Gastroesophageal sphincter (tissue), 4 donors: Measurements from ENCODE around the gene TTC7B. TPM values are rescaled to one million over a fixed set of nuclear protein-coding genes. Genes with fewer than 3 reads are reported as not detected.

Source experiments
- ATAC-seq: fragments of 150-250 bp; one replicate; pipeline ENCODE4 v1.9.1; 2016; ENCODE audit warnings: mild to moderate bottlenecking, moderate library complexity
- H3K27ac ChIP-seq, 4 donors: fragments of 200-600 bp; sonication (generic) in 3 of 4; 1 replicate in 3 of 4; 2 replicates in 1 of 4; pipeline ENCODE4 v1.5.1; 2016 to 2019
- H3K27me3 ChIP-seq: fragments of 200-600 bp; sonication (generic); one replicate; pipeline ENCODE4 v1.5.1; 2019
- H3K36me3 ChIP-seq, 2 donors: fragments of 200-600 bp; sonication (generic); one replicate each; pipeline ENCODE4 v1.5.1; 2019; ENCODE audit warnings: control low read depth in 1 of 2
- H3K4me1 ChIP-seq, 3 donors: fragments of 200-600 bp; sonication (generic); 1 replicate in 2 of 3; 2 replicates in 1 of 3; pipeline ENCODE4 v1.5.1; 2016 to 2019; ENCODE audit warnings: control low read depth in 2 of 3
- H3K4me3 ChIP-seq, 2 donors: fragments of 200-600 bp; sonication (generic); one replicate each; pipeline ENCODE4 v1.5.1; 2019; ENCODE audit warnings: mild to moderate bottlenecking in 1 of 2, moderate library complexity in 1 of 2
- H3K9me3 ChIP-seq, 3 donors: fragments of 200-600 bp; sonication (generic); one replicate each; pipeline ENCODE4 v1.5.1; 2017 to 2019; ENCODE audit warnings: control low read depth in 2 of 3
- CTCF ChIP-seq, 4 experiments: fragments of 200-600 bp in 2 of 4; fragments of 450-650 bp in 2 of 4; sonication (generic) in 1 of 4; IDR thresholded peaks; one replicate each; pipeline ENCODE4 v1.5.1; 2017 to 2019; ENCODE audit warnings: antibody characterized with exemption in 4 of 4, mild to moderate bottlenecking in 2 of 4, moderate library complexity in 2 of 4
- EP300 ChIP-seq: sonication (generic); formaldehyde crosslinking; IDR thresholded peaks from one replicate; pipeline ENCODE4 v1.6.1; 2017; ENCODE audit warnings: antibody characterized with exemption, mild to moderate bottlenecking
- POLR2A ChIP-seq, 2 donors: fragments of 450-650 bp; IDR thresholded peaks; one replicate each; pipeline ENCODE4 v1.6.1; 2017; ENCODE audit warnings: antibody characterized with exemption in 2 of 2, mild to moderate bottlenecking in 2 of 2, moderate library complexity in 1 of 2
- POLR2AphosphoS5 ChIP-seq: sonication (generic); formaldehyde crosslinking; IDR thresholded peaks from one replicate; pipeline ENCODE4 v1.6.1; 2017; ENCODE audit warnings: antibody characterized with exemption
- WGBS, 2 donors: methylation state at CpG; one replicate each; pipeline ENCODE4 v1.1.5; 2018; ENCODE audit warnings: low coverage in 1 of 2; 5-methylcytosine and 5-hydroxymethylcytosine counted together
- total RNA-seq, 4 donors: library from RNA; depleted of rRNA; stranded (reverse); fragments of >200 nt; gene quantifications; one replicate each; pipeline ENCODE4 v1.1.0, GENCODE V29; 2016

Gene TTC7B
- total RNA-seq, 4 donors from 2014 or later, result 59.0 to 170 (median 64.1) TPM

GRCh38 chr14:90546767-90547166 is 269.5 kb downstream of the TTC7B start:
- 100% methylated on average over 2 of the region's 9 CpGs; no CpG with 5 or more reads in 1 of the 2 donors for WGBS, 2 donors

GRCh38 chr14:90545966-90546751 is 270.1 kb downstream of the TTC7B start:
- 32% methylated on average over 6 of the region's 10 CpGs; no CpG with 5 or more reads in 1 of the 2 donors for WGBS, 2 donors
- Histone ChIP-seq H3K4me3 (no peak overlapping the region), H3K36me3 (peaks cover 0 to 6% of the 10 kb centered on the region in 2 donors), H3K4me1 (peaks cover 0 to 74% (median 15%) of the 10 kb centered on the region in 3 donors), H3K27me3 (no peaks in the 10 kb centered on the region), H3K9me3 (no peaks in the 10 kb centered on the region), H3K27ac (peak overlapping the region; percentile 71 to 84 (median 80))
- TF ChIP-seq POLR2A (IDR thresholded peaks at IDR 0.05) (no peak), POLR2AphosphoS5 (peak; percentile 38)
- peak; percentile 79 for ATAC-seq

More at GRCh38 chr14:90546767-90547166, 269.5 kb downstream of the TTC7B start:
- no peak for ATAC-seq
- Histone ChIP-seq H3K4me1 (peaks cover 0 to 80% (median 16%) of the 10 kb centered on the region in 3 donors), H3K9me3 (no peaks in the 10 kb centered on the region), H3K27me3 (no peaks in the 10 kb centered on the region), H3K27ac (peak overlapping the region in 3 of 4 donors; percentile 80 to 84 (median 81)), H3K4me3 (no peak overlapping the region), H3K36me3 (peaks cover 0 to under 1% of the 10 kb centered on the region in 2 donors)
- no peak for TF ChIP-seq POLR2A (IDR thresholded peaks at IDR 0.05)
- no peak for TF ChIP-seq EP300

GRCh38 chr14:90545382-90545781 is 270.8 kb downstream of the TTC7B start:
- no peak for ATAC-seq

GRCh38 chr14:90544971-90545370 is 271.3 kb downstream of the TTC7B start:
- Histone ChIP-seq H3K36me3 (peaks cover 0 to 17% of the 10 kb centered on the region in 2 donors), H3K27ac (peak overlapping the region; percentile 71 to 84 (median 80)), H3K9me3 (no peaks in the 10 kb centered on the region), H3K27me3 (no peaks in the 10 kb centered on the region), H3K4me1 (peaks cover 0 to 62% (median 13%) of the 10 kb centered on the region in 3 donors), H3K4me3 (no peak overlapping the region)
- 79 to 86% methylated on average over 3 of the region's 8 CpGs for WGBS, 2 donors
- no peak for ATAC-seq
- TF ChIP-seq POLR2A (IDR thresholded peaks at IDR 0.05) (no peak), POLR2AphosphoS5 (no peak), EP300 (no peak), CTCF (IDR thresholded peaks at IDR 0.05) (no peak)

More at GRCh38 chr14:90545382-90545781, 270.8 kb downstream of the TTC7B start:
- Histone ChIP-seq H3K4me3 (no peak overlapping the region), H3K36me3 (peaks cover 0 to 13% of the 10 kb centered on the region in 2 donors), H3K4me1 (peaks cover 0 to 66% (median 13%) of the 10 kb centered on the region in 3 donors), H3K27ac (peak overlapping the region; percentile 71 to 84 (median 80)), H3K27me3 (no peaks in the 10 kb centered on the region), H3K9me3 (no peaks in the 10 kb centered on the region)
- 67% methylated on average over 1 of the region's 3 CpGs; no CpG with 5 or more reads in 1 of the 2 donors for WGBS, 2 donors
- TF ChIP-seq EP300 (no peak), CTCF (IDR thresholded peaks at IDR 0.05) (no peak), POLR2A (IDR thresholded peaks at IDR 0.05) (no peak), POLR2AphosphoS5 (no peak)

GRCh38 chr14:90544566-90544965 is 271.7 kb downstream of the TTC7B start:
- no peaks in the 10 kb centered on the region for H3K27me3 ChIP-seq
- H3K4me3 ChIP-seq, result no peak overlapping the region
- peaks cover 0 to 58% (median 13%) of the 10 kb centered on the region in 3 donors for H3K4me1 ChIP-seq
- H3K36me3 ChIP-seq, result peaks cover 0 to 21% of the 10 kb centered on the region in 2 donors
- H3K27ac ChIP-seq, result peak overlapping the region in 3 of 4 donors; percentile 80 to 84 (median 81)
- ATAC-seq, result no peak
- TF ChIP-seq POLR2A (IDR thresholded peaks at IDR 0.05) (no peak), EP300 (no peak), CTCF (IDR thresholded peaks at IDR 0.05) (no peak), POLR2AphosphoS5 (no peak)
- WGBS, 2 donors, result 83 to 100% methylated on average over 2 to 3 of the region's 9 CpGs
- H3K9me3 ChIP-seq, result no peaks in the 10 kb centered on the region
